ENCODE results near the gene DENND1A.

DENND1A gene

GRCh38 chr9:123654994-123655637 lies 274.8 kb downstream of the DENND1A start:
- ChIA-PET CTCF (interaction anchor here (1.9 kb wide), 1 partner anchor 12 kb away, joined by 6 read pairs; no protein-coding TSS in a partner anchor), POLR2A (no interaction called here)
- no peak for DNase-seq (ENCODE audit: extremely low spot score)
- TF ChIP-seq CTCF (IDR thresholded peaks at IDR 0.05; ENCODE audit: control extremely low read depth, extremely low read depth, low read depth, missing control alignments): no peak

- no peak for DNase-seq (ENCODE audit: extremely low spot score)
- POLR2A ChIA-PET: no interaction called here
- no peak for TF ChIP-seq CTCF (IDR thresholded peaks at IDR 0.05; ENCODE audit: control extremely low read depth, extremely low read depth, low read depth, missing control alignments)
- CTCF ChIA-PET: interaction anchor here (0.8 to 1.9 kb wide), 2 partner anchors 11 to 17 kb away, joined by 3 to 6 read pairs; no protein-coding TSS in a partner anchor
Measured at GRCh38 chr9:123654218-123654993, 275.5 kb downstream of the DENND1A start.

- ChIA-PET POLR2A (no interaction called here), CTCF (no interaction called here)
- DNase-seq (ENCODE audit: extremely low spot score): no peak
- no peak for TF ChIP-seq CTCF (IDR thresholded peaks at IDR 0.05; ENCODE audit: control extremely low read depth, extremely low read depth, low read depth, missing control alignments)
Measured at GRCh38 chr9:123652416-123652815, 277.5 kb downstream of the DENND1A start.

GRCh38 chr9:123651871-123652270 lies 278.1 kb downstream of the DENND1A start:
- TF ChIP-seq CTCF (IDR thresholded peaks at IDR 0.05; ENCODE audit: control extremely low read depth, extremely low read depth, low read depth, missing control alignments): no peak
- CTCF ChIA-PET: no interaction called here
- no peak for DNase-seq (ENCODE audit: extremely low spot score)
- POLR2A ChIA-PET: no interaction called here

- CTCF ChIA-PET: no interaction called here
- DNase-seq (ENCODE audit: extremely low spot score): no peak
- TF ChIP-seq CTCF (IDR thresholded peaks at IDR 0.05; ENCODE audit: control extremely low read depth, extremely low read depth, low read depth, missing control alignments): no peak
- POLR2A ChIA-PET: no interaction called here
Measured at GRCh38 chr9:123651273-123651672, 278.7 kb downstream of the DENND1A start.

GRCh38 chr9:123649909-123650308 lies 280.0 kb downstream of the DENND1A start:
- no peak for TF ChIP-seq CTCF (IDR thresholded peaks at IDR 0.05; ENCODE audit: control extremely low read depth, extremely low read depth, low read depth, missing control alignments)
- no peak for DNase-seq (ENCODE audit: extremely low spot score)
- ChIA-PET CTCF (no interaction called here), POLR2A (no interaction called here)

All from GM10248 (cell line).